ENCODE measurements around the gene CCDC50. TPM values are rescaled to one million over a fixed set of nuclear protein-coding genes. Genes with fewer than 3 reads are reported as not detected.

The CCDC50 gene
- total RNA-seq (2021), result 106 and 118 TPM in 2 replicates
- percentile 95 among the genes with signal in this experiment for Bru-seq, nascent RNA
- percentile 98 among the genes with signal in this experiment for BruChase-seq, experiment 1, labeled RNA remaining after a 2-hour chase
- BruChase-seq, experiment 2, labeled RNA remaining after a 6-hour chase, result percentile 93 among the genes with signal in this experiment
- long read RNA-seq, full-length matches to known transcripts, result 85 of 111 reads
- long read RNA-seq, partial matches to known transcripts, result 9 of 111 reads
- long read RNA-seq, other reads (novel, unspliced or antisense), result 17 of 111 reads

GRCh38 chr3:191328962-191329653, at the start of gene CCDC50:
TSS of gene CCDC50 (plus strand) at chr3:191329394. CDS start at chr3:191329675, 281 bp downstream.
- Histone ChIP-seq H3K27me3 (ENCODE audit: insufficient read depth, low read depth) (no peaks in the 10 kb centered on the region), H2AFZ (peak within 1 kb of the TSS; percentile 92), H3K4me2 (peak within 1 kb of the TSS; percentile 96), H3K9me3 (ENCODE audit: insufficient read depth, low read depth) (no peaks in the 10 kb centered on the region), H3K4me3 (peak within 1 kb of the TSS; percentile 85), H3K4me1 (replicated peaks; ENCODE audit: insufficient read depth) (peaks cover 34% of the 10 kb centered on the region), H3F3A (ENCODE audit: insufficient read depth, low read depth) (peaks cover 28% of the 10 kb centered on the region), H3K36me3 (ENCODE audit: low read depth) (peaks cover 5% of the 10 kb centered on the region; the same call in 1 of the 2 replicates), H4K20me1 (ENCODE audit: insufficient read depth) (no peaks in the 10 kb centered on the region), H3K9me2 (ENCODE audit: insufficient read depth) (no peaks in the 10 kb centered on the region), H3K79me2 (ENCODE audit: low read depth) (peaks cover 47% of the 10 kb centered on the region), H3K27ac (peak within 1 kb of the TSS; percentile 78)
- no peak for TF ChIP-seq EZH2 (IDR thresholded peaks at IDR 0.05; ENCODE audit: low read depth)
- TF ChIP-seq CTCF (conservative IDR thresholded peaks at IDR 0.05), result no peak
- no TSS peak for BruUV-seq (replicated peaks)
- ChIA-PET POLR2A (ENCODE audit: unreplicated experiment) (interaction anchor here (0.7 kb wide), 1 partner anchor 54 kb away, joined by 4 read pairs; no protein-coding TSS in a partner anchor), CTCF (interaction anchor here (1.2 kb wide), 1 partner anchor 84 kb away, joined by 4 read pairs; no protein-coding TSS in a partner anchor)
- DNase-seq, result peak; percentile 64 to 80
- intact Hi-C loops (cut with micrococcal nuclease; ENCODE audit: unreplicated experiment), result loop anchor here (1.0 kb wide), 1 partner anchor 91 kb away; no protein-coding TSS in a partner anchor

DNA sequence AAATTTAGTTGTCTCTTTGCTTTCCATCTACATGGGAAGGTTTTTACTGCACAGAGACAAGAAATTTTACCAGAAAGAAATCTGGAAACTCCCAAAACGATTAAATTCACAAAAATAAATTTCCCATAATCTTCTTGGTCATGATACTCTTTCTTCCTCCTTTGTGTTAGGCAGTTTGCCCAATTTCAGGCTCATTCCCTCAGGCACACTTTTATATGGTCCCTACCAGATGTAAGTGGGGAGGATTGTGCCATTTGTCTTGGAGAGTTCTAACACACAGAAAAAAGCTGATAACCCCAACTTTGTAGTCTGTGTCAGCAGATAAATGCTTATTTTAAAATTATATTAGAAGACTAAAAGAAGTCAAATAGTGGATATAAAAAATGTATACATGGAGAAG, 49.1 kb upstream of the CCDC50 start:
- no peak overlapping the region for H3K4me3 ChIP-seq
- H3K4me2 ChIP-seq, result no peak overlapping the region
- no peaks in the 10 kb centered on the region for H3K4me1 ChIP-seq (replicated peaks; ENCODE audit: insufficient read depth)
- DNase-seq, result no peak
- ChIA-PET POLR2A (ENCODE audit: unreplicated experiment) (no interaction called here), CTCF (no interaction called here)
- intact Hi-C loops (cut with micrococcal nuclease; ENCODE audit: unreplicated experiment), result no loop called here
- no peaks in the 10 kb centered on the region for H3K36me3 ChIP-seq (ENCODE audit: low read depth)
- H2AFZ ChIP-seq, result no peak overlapping the region
- H4K20me1 ChIP-seq (ENCODE audit: insufficient read depth), result no peaks in the 10 kb centered on the region
- H3F3A ChIP-seq (ENCODE audit: insufficient read depth, low read depth), result no peaks in the 10 kb centered on the region; the same call in 1 of the 2 replicates
- no peaks in the 10 kb centered on the region for H3K27me3 ChIP-seq (ENCODE audit: insufficient read depth, low read depth)
- BruUV-seq (replicated peaks), result no TSS peak
- TF ChIP-seq CTCF (conservative IDR thresholded peaks at IDR 0.05) (no peak), EZH2 (IDR thresholded peaks at IDR 0.05; ENCODE audit: low read depth) (no peak)
- H3K9me3 ChIP-seq (ENCODE audit: insufficient read depth, low read depth), result no peaks in the 10 kb centered on the region; the same call in none of the 2 replicates
- H3K27ac ChIP-seq, result no peak overlapping the region
- H3K79me2 ChIP-seq (ENCODE audit: low read depth), result no peaks in the 10 kb centered on the region
- no peaks in the 10 kb centered on the region for H3K9me2 ChIP-seq (ENCODE audit: insufficient read depth)

DNA sequence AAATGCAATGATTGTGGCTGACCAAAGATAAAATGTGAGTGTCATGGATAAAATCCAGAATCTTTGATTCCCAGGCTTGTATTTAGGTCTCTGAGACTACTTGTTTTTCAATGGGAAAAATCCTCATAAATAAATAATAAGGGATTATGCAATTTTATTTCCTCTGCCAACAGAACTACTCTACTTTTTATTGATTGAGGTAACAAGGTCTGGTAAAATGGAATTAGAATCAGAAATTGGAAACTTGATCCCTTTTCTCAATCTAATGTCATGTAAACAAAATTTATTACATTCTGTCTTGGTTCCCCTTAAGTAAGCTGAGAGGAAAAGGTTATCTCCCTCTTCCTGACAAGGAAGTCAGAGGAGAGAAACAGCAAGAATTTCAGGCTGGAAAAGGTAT, 48.3 kb upstream of the CCDC50 start:
- TF ChIP-seq CTCF (conservative IDR thresholded peaks at IDR 0.05) (no peak), EZH2 (IDR thresholded peaks at IDR 0.05; ENCODE audit: low read depth) (no peak)
- POLR2A ChIA-PET (ENCODE audit: unreplicated experiment), result interaction anchor here (0.6 kb wide), 1 partner anchor 861 kb away, joined by 4 read pairs; no protein-coding TSS in a partner anchor
- Histone ChIP-seq H2AFZ (no peak overlapping the region), H3K4me1 (replicated peaks; ENCODE audit: insufficient read depth) (no peaks in the 10 kb centered on the region), H3K27ac (no peak overlapping the region), H3K9me2 (ENCODE audit: insufficient read depth) (no peaks in the 10 kb centered on the region), H3K4me3 (no peak overlapping the region), H3F3A (ENCODE audit: insufficient read depth, low read depth) (no peaks in the 10 kb centered on the region; the same call in 1 of the 2 replicates), H4K20me1 (ENCODE audit: insufficient read depth) (no peaks in the 10 kb centered on the region), H3K9me3 (ENCODE audit: insufficient read depth, low read depth) (no peaks in the 10 kb centered on the region; the same call in none of the 2 replicates), H3K4me2 (no peak overlapping the region), H3K79me2 (ENCODE audit: low read depth) (no peaks in the 10 kb centered on the region), H3K36me3 (ENCODE audit: low read depth) (no peaks in the 10 kb centered on the region), H3K27me3 (ENCODE audit: insufficient read depth, low read depth) (no peaks in the 10 kb centered on the region)
- no TSS peak for BruUV-seq (replicated peaks)
- intact Hi-C loops (cut with micrococcal nuclease; ENCODE audit: unreplicated experiment), result no loop called here
- CTCF ChIA-PET, result interaction anchor here (0.6 kb wide), 1 partner anchor 144 kb away, joined by 8 read pairs; no protein-coding TSS in a partner anchor
- peak in 1 of 2 experiments; percentile 20 for DNase-seq

Data from PC-9 (cell line).